DMS79 (cell line): ENCODE data around the gene CD276.
"Not testable (repeated sequence)": the region's sequence is repeated elsewhere in the genome, so short reads cannot be mapped to it uniquely, and the experiment has no call there.

Experiments used
- DNase-seq: peaks from one replicate; lab custom pipeline; 2025; lab: John Stamatoyannopoulos, UW

Gene CD276

DNA sequence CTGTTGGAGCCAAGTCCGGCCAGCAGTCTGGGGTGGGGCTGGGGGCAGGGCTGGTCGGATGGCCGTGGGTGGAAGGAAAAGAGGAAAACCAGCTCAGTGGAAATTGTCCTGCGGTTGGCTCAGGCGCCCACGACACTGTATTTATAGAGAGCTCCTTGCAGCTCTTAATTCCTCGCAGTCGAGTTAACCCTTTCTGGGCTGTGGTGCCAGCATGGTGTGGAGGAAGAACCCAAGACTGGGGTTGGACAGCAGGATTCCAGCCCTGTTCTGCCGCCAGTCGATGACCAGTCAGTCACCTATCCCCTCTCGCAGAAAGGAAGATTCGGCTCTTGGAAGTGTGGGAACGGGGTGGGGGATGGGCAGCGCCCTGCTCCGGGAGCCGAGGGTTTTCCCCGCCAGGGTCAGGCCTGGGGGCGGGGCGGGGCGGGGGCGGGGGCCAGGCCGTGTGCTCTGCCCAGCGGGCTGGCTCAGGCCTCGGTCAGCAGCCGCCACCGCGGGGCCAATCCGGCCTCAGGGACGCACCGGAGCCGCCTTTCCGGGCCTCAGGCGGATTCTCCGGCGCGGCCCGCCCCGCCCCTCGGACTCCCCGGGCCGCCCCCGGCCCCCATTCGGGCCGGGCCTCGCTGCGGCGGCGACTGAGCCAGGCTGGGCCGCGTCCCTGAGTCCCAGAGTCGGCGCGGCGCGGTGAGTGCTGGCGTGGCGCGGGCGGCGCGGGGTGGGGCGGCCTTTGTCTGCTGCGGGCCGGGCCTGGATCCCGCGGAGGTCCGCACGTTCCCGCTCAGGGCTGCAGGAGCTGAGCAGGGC, at the start of gene CD276:
Gene CD276 (plus strand): TSS at position 607 of the 804 bp plus-strand sequence. CDS start 15,257 bp downstream, outside the sequence.
- DNase-seq: no peak

DNA sequence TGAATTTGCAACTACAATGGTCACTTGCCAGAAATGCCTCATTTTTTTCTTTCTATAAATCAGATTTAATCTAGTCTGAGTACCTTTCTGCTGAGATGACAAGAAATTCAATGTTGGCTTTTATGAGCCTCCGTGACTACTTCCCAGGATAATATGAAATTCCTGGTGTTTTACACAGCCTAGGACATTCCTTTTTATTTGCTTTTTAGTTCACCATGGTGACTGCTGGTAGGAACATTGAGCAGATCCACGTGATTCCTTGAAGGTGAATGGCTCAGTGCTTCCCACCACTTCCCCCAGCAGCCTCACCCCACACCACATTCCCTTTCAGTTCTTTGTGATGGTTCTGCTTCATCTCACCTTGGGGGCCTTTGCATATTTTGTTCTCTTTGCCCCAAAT, 46.7 kb upstream of the CD276 start:
- no peak for DNase-seq

DNA sequence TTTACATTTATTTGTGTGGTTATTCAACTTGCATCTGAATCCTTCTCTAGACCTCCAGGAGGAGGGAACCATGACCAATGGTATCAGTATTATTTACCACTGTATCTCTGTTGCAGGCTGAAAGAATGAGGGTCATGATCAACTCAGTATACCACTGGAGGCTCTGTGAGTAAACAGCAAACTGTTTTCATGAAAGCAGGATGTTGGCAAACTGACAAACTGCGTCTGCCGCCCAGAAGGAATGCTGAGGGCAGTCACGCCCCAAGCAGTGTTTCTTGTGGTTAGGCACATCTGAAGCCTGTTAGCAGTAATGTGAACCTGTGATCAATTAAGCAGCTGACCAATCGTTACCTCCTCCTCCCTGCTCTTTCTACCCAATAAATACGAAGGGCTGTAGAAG, 44.7 kb upstream of the CD276 start:
- DNase-seq: not testable (repeated sequence)

DNA sequence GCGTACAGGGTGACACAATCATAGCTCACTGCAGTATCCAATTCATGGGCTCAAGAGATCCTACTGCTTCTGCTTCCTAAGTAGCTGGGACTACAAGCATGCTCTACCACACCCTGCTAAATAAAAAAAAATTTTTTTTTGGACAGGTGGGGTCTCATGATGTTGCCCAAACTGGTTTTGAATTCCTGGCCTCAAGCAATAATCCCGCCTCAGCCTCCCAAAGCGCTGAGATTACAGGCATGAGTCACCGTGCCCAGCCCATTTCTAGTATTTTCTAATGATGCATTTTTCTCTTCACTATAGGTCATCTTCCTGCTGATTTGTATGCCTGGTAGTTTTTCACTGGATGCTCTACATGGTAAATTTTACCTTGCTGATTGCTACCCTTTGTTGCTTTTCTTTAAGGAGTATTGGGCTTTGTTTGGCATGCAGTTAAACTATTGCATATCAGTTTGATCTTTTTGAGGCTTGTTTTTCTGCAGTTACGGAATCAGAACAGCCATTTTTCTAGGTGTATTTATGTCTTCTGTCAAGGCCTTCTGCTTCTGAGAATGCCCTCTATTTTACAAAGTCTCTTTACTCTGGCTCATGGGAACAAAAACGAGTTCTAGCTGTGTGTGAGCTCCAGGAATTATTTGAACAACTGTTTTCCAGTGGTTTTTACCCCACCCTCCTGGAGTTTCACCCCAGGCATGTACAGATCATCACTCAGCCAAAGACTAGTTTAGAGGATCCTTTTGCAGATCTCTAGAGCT, 36.7 kb upstream of the CD276 start:
- DNase-seq: no peak

DNA sequence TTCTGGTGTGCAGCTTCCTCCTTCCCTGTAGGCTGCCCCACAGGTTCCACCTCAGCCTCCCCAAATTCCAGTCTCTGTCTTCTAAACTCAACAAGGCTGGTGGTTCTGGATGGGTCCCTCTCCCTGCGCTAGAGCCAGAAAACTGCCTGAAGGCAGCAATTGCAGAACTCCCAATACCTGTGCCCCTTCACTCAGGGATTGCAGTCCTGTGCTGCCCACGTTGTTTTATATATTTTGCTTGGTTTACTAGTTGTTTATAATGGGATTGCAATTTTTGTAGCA, 36.2 kb upstream of the CD276 start:
- DNase-seq: no peak

DNA sequence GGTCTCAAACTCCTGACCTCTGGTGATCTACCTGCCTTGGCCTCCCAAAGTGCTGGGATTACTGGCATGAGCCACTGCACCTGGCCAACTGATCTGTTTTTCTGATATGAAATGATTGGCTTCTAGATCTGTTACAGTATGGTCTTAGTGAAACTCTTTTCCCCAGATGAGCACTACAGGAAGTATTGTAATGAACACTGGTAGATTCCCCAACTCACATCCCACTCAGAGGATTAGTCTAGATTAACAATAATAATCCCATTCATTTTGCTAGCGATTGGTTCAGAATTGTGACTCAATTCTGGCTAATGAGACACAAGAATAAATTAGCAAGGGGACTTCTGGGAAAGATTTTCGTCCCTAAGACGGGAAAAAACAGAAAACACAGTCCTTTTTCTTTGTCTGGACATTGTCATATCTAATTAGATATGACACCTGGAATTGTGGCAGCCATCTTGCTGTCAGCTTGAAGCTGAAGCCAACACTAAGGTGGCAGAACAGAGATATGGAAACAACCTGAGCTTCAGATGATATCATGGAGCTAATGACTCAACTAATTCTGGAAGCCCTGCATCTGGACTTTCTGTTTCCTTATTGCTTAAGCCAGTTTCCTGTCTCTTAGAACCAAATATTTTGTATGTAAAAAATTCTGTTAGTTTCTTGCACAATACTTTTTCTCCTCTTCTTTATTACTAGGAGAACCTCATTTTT, 33.6 kb upstream of the CD276 start:
- DNase-seq: no peak

DNA sequence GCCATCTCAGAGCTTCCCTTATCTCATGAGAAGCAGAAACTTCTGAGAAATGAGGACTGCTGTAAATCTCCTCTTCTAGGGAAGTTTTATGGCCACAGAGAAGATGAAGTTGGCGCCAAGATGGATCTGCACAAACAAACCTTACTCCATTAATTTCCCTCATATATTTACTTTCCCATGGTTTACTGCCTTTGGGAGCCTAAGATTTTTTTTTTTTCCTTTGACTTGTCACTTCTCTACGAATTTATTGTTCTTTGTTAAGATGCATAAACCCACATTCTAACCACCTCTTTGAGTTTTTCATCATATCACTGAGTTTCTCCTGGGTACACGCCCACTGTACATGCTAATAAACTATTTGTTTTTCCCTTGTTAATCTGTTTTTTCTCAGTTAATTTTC, 29.5 kb upstream of the CD276 start:
- no peak for DNase-seq

DNA sequence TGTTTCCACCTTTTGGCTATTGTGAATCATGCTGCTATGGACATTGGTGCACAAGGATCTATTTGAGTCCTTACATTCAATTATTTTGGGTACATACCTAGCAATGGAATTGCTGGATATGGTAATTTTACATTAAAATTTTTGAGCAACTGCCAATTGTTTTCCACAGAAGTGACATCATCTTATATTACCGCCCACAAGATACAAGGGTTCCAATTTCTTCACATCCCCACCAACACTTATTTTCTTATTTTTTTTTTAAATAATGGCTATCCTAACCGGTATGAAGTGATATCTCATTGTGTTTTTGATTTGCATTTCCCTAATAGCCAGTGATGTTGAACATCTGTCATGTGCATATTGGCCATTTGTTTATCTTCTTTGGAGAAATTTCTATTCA, 28.5 kb upstream of the CD276 start:
- no peak for DNase-seq

DNA sequence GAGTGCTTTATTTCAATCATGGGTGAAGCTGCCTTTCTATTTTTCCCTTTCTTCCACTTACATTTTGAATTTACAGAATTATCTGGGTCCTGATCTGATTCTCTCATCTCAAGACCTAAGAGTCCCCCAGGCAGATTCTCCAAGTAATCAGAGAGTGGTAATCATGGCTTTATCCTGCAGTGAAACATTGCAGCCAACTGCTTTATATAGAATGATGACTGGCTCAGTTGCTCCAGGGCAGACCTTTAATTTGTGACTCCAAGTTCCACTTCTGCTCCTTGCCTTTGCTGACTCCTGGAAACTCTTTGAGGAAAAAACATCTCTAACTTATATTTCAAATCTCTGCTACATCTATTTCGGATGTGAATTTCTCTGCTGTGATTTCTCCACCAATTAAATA, 25.5 kb upstream of the CD276 start:
- no peak for DNase-seq

DNA sequence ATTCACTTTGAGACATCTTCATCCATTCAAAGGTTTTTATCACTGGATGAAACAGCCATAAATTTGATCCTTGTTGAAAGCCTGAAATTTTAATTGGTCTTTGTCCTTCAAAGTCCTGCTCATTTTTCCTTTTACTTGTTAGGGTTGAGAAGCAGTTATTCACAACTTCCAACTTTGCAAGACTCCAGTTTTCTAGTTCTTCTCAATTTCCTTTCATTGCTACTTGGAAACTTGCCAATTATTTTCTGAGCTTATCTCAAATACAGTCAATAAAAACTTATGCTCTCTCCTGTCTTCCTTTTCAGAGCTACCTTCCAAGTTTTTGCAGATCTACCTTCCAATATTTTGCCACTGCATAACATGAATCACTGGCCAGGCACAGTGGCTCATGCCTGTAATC, 23.7 kb upstream of the CD276 start:
- DNase-seq: no peak

DNA sequence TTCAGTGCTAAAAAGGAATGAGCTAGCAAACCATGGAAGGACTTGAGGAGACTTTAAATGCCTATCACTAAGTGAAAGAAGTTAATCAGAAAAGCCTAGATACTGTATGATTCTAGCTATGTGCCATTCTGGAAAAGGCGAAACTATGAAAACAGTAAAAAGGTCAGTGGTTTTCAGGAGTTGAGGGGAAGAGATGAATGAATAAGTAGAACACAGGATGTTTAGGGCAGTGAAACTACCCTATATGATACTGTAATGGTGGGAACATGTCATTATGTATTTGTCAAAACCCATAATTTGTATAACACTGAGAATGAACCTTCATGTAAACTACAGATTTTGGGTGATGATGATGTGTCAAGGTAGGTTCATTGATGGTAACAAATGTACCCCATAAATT, 9.6 kb upstream of the CD276 start:
- no peak for DNase-seq

DNA sequence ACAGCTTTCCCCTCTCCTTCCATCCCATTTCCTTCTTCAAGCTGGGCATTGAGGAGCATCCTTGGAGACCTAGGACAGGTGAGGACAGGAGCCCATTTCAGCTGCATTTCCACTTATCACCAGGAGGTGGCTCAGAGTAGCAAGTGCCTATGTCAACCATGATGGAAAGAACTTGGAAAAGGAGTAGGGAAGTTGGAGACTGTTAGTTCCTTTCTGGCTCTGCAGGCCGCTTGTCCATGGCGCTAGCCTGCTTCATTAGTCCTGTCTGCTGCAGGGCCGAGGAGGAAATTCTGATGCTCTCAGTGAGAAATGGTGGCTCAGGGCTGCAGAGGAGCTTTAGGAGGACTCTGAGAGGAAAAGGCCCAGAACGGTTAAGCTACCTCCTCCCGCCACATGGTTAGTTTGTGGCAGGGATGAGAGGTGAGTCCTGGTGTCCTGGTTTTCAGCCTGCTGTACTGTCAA, 7.0 kb upstream of the CD276 start:
- DNase-seq: no peak

DNA sequence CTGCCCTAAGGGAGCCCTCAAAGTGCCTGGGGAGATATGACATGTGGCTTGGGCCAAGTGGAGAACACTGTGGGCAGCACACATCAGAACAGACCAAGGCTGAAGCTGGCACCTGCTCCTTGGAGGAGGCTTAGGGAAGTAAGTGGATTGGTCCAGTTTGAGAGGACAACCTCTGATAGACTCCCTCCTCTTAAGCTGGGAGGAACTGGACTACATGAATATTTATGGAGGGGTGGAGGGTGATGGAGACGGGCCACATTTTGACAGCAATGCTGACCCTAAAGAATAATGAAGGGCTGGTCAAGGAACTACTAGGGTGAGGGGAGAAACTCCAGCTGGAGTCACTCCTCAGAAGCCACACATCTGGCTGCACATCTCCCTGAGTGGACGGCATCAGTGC, 6.5 kb upstream of the CD276 start:
- no peak for DNase-seq

DNA sequence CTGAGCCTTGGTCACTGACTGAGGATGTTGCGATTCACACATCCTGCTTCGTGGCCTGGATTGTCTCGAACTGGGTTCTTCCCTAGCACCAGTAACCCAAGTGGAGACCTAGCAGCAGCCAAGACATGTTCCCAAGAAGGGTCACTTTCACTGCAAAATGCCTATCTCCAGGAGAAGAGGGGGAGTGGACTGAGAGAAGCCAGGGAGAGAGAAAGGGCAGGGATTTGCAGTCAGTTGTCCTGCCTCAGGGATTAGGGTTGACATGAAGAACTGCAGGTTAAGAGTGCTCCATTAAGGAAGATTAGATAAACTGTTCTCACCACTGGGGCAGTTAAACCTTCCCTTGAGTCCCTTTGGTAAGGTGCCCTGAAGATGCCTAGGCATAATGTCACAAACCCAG, 5.7 kb upstream of the CD276 start:
- no peak for DNase-seq

DNA sequence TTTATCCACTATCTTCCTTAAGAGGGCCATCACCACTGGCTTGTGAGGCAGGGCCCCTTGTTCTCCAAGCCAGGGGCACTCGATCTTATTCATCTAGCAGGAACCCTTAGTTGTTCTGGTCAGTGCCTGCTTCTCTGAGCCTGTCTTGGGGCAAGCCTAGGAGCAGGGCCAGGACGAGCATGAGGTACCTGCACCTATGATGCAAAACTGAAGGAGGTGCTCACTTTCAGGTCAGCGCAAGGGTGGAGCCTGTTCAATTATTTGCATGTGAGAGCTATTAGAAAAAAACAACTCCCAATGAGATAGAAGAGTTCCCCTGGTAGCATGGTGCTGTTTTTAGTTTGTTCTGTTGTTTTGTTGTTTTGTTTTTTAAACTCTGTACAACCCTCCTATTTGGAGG, 5.0 kb upstream of the CD276 start:
- DNase-seq: no peak

DNA sequence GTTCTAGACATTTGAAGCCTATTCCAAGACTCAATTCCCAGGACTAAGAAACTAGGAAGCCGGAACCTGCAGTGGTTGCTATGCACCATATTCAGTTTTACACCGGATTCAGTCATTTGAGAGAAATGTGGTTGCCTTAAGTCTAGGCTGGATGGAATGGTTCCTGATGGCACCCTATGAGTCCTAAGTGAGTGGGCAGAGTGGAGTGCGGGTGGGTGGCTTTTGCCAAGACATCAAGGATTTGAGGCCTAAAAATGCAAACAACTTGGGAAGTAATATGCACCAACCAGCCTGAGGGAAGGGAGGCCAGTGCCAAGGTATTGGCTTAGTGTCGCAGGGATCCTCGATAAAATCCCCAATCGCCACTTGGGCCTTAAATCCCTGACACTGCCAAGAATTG, 4.2 kb upstream of the CD276 start:
- DNase-seq: no peak

DNA sequence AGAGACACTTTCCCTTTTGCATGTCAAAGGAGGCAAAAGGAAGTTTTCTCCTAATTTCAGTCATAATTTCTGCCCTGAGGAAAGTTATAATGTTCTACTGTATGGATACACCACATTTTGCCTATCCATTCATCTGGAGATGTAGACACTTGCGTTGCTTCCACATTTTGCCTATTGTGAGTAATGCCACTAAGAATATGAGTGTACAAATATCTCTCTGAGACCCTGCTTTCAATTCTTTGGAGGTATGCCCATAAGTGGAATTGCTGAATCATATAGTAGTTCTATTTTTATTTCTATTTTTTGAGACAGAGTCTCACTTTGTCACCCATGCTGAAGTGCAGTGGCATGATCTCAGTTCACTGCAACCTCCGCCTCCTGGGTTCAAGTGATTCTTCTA, 3.6 kb upstream of the CD276 start:
- DNase-seq: no peak

DNA sequence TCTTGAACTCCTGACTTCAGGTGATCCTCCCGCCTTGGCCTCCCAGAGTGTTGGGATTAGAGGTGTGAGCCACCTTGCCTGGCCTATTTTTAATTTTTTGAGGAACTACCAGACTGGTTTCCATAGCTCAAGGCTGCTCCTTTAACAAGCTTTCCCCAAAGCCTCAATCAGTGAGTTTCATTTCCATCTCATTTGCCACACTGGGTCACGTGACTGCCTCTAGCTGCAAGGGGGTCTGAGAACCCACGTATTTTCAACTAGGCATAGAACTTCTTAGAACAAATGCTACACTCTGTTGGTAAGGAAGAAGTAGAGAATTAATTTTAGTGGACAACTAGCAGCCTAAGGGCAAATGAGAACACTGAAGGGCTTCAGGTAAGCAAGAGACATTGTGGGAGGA, 3.1 kb upstream of the CD276 start:
- no peak for DNase-seq

DNA sequence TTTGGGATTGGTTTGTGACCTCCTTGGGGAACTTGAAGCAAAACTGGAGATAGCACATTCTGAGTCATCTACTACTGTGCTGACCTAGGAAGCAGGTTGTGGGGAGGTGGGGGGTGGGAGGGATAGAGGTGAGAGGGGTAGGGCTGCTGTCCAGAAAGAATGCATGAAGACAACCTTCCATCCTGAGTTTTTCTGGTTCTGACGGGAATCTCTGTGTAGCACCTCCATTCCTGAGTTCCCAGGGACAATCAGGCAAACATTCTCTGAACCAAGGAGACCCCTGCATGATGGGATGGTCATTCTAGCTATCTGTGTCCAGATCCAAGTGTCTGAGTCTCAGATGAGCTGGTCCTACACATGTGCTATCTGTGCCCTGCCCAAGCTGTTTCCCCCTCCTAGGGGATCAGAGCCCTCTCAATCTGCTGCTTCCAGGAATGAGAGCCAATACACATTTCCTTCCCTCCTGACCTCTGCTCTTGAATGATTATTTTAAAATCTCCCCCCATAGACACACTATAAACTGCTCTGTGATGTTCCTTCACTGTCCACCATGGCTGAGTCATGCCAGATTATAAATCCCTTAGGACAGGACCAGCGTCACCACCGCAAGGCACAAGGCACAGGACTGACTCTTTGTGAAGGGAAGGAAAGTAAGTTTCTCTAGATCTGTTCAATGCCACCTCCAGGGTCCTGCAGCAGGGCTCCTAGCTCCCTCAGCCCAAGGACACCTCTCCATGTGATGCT, 2.2 kb upstream of the CD276 start:
- DNase-seq: no peak

DNA sequence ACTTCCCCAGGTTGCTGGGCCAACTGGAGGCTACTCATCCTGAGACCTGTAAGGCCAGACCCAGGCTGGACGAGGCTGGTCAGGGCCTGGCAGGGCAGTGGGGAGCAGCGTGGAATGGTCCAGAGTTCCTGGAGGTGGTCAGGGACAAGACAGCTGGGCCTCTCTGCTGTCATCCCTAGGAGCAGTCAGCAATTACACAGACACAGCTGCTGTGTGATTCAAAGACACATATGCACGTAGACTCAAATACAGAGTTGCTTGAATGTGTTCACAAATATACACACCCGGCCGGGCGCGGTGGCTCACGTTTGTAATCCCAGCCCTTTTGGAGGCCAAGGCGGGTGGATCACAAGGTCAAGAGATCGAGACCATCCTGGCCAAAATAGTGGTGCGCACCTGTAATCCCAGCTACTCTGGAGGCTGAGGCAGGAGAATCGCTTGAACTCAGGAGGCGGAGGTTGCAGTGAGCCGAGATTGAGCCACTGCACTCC, 1.5 kb upstream of the CD276 start:
- DNase-seq: no peak

DNA sequence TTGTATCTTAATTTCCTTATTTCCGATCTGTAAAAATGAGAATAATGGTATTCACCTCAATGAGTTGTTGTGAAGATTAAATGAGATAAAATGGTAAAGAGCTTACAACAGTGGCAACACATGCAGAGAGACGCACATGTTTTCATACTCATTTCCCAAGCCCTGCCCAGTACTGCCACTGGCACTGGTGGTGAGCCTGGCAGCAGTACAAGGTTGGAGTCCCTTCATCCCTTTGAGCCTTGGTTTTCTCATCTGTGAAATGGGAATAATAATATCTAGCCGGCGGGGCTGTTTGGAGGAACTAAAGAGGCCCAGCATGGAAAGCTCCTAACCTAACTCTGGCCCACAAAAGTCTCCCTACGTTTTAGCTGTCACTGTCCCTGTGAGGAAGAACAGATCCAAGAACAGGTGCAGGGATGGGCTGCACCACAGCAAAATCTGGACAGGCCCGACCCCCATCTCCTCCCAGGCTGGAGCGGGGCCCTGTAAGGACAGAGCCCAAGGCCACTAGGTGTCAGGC, 866 bp upstream of the CD276 start:
- DNase-seq: no peak
